Effector memory CD8-positive, alpha-beta T cell (primary cell): Measurements from ENCODE around the gene TM2D3.

Experiments used
- ATAC-seq: fragments of 150-1000 bp; cut with Tn5 transposase; replicated peaks from 2 replicates; pipeline ENCODE4 v1.10.0; 2021; ENCODE audit warnings: mild to moderate bottlenecking, moderate library complexity
- DNase-seq, 3 experiments: peaks; one replicate each; pipeline ENCODE4 v3.0.0; 2021
- H3K27ac Mint-ChIP-seq, 2 donors: one replicate each; pipeline ENCODE4 v1.8.0; 2022; ENCODE audit warnings: mild to moderate bottlenecking in 2 of 2, mixed read lengths in 2 of 2, moderate library complexity in 2 of 2
- H3K27me3 Mint-ChIP-seq, 2 donors: one replicate each; pipeline ENCODE4 v1.8.0; 2022; ENCODE audit warnings: mixed read lengths in 2 of 2
- H3K36me3 Mint-ChIP-seq: one replicate; pipeline ENCODE4 v1.8.0; 2022; ENCODE audit warnings: mild to moderate bottlenecking, moderate library complexity, mixed read lengths; ENCODE audit not compliant: insufficient read depth
- H3K4me1 Mint-ChIP-seq, 2 donors: one replicate each; pipeline ENCODE4 v1.8.0; 2022; ENCODE audit warnings: low read depth in 2 of 2, mixed read lengths in 2 of 2
- H3K4me3 Mint-ChIP-seq, 2 donors: one replicate each; pipeline ENCODE4 v1.8.0; 2022; ENCODE audit warnings: mild to moderate bottlenecking in 2 of 2, mixed read lengths in 2 of 2, moderate library complexity in 2 of 2
- H3K9me3 Mint-ChIP-seq, 2 donors: one replicate each; pipeline ENCODE4 v1.8.0; 2022; ENCODE audit warnings: mixed read lengths in 2 of 2

The TM2D3 gene

GRCh38 chr15:101599091-101599490 is 53.1 kb downstream of the TM2D3 start:
- no peak overlapping the region for H3K4me3 Mint-ChIP-seq
- H3K4me1 Mint-ChIP-seq = no peaks in the 10 kb centered on the region
- peaks cover 11 to 12% of the 10 kb centered on the region in 2 donors for H3K9me3 Mint-ChIP-seq
- H3K27me3 Mint-ChIP-seq = peaks cover 68 to 87% of the 10 kb centered on the region in 2 donors
- no peak for DNase-seq
- no peak for ATAC-seq
- no peaks in the 10 kb centered on the region for H3K36me3 Mint-ChIP-seq
- H3K27ac Mint-ChIP-seq = no peak overlapping the region

DNA sequence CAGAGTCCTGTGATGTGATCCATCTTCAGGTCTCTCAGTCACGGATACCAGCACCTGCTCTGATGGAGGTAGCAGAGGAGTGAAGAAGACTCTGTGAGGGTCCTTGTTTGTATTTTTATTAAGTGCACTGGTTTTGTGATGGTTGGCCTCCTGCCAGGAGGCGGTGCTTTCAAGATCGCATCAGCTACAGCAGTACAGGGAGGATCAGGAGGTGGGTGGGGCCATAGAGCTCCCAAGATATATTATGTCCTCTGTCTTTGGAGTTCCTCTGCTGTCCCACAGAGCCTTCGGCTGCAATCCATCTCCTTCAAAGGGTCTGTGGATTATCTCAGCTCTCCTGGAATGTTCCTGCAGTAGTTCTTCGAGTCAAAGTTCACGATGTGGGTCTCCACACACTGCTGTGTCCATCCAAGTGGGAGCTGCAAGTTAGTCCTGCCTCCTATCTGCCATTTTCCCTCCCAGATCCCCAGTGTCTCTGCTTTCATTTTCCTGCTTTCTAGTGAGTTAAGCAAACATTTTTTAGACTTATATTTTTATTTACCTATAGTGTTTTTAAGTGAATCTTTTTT is 54.7 kb downstream of the TM2D3 start:
- ATAC-seq = no peak
- Mint-ChIP-seq H3K9me3 (peaks cover 11 to 12% of the 10 kb centered on the region in 2 donors), H3K27me3 (peaks cover 67 to 82% of the 10 kb centered on the region in 2 donors), H3K36me3 (no peaks in the 10 kb centered on the region), H3K4me3 (no peak overlapping the region), H3K27ac (no peak overlapping the region), H3K4me1 (no peaks in the 10 kb centered on the region)
- no peak for DNase-seq

DNA sequence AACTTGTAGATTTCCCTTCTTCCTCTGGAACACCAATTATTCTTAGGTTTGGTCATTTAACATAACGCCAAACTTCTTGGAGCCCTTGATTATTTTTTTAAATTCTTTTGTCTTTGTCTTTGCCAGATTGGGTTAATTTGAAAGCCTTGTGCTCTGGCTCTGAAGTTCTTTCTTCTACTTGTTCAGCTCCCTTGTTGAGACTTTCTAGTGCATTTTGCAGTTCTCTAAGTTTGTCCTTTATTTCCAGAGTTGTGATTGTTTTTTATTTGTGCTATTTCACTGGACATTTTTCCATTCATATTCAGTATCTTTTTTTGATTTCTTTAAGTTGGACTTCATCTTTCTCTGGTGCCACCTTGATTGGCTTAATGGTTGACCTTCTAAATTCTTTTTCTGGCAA is 55.5 kb downstream of the TM2D3 start:
- Mint-ChIP-seq H3K4me1 (no peaks in the 10 kb centered on the region), H3K9me3 (peaks cover 11 to 12% of the 10 kb centered on the region in 2 donors), H3K4me3 (no peak overlapping the region), H3K27ac (no peak overlapping the region), H3K27me3 (peaks cover 70 to 82% of the 10 kb centered on the region in 2 donors), H3K36me3 (no peaks in the 10 kb centered on the region)
- ATAC-seq (no peak), DNase-seq (no peak)
